Stimulated activated CD4-positive, alpha-beta T cell treated with anti-CD3 and anti-CD28 coated beads, Interleukin-2, amount 100 ng/mL, for 48 hours (primary cell): ENCODE measurements around the gene MACC1.
"Not testable (repeated sequence)": the region's sequence is repeated elsewhere in the genome, so short reads cannot be mapped to it uniquely, and the experiment has no call there.

ENCODE experiments used
- DNase-seq, 2 donors: peaks; one replicate each; pipeline ENCODE4 v3.0.0-alpha.2; 2020

Gene MACC1

GRCh38 chr7:20229646-20230500 is 12.7 kb upstream of the MACC1 start:
- DNase-seq = no peak

GRCh38 chr7:20229081-20229480 is 11.9 kb upstream of the MACC1 start:
- no peak for DNase-seq

- no peak for DNase-seq
Measured at GRCh38 chr7:20228654-20229053, 11.5 kb upstream of the MACC1 start.

GRCh38 chr7:20227291-20227795 is 10.2 kb upstream of the MACC1 start:
- no peak for DNase-seq

GRCh38 chr7:20226860-20227259 is 9.7 kb upstream of the MACC1 start:
- DNase-seq = no peak

GRCh38 chr7:20225384-20225783 is 8.2 kb upstream of the MACC1 start:
- no peak for DNase-seq

GRCh38 chr7:20224025-20224424 is 6.8 kb upstream of the MACC1 start:
- DNase-seq = no peak

- DNase-seq = no peak
Measured at GRCh38 chr7:20223356-20223755, 6.2 kb upstream of the MACC1 start.

GRCh38 chr7:20222219-20222828 is 5.1 kb upstream of the MACC1 start:
- DNase-seq = no peak

GRCh38 chr7:20220921-20221547 is 3.9 kb upstream of the MACC1 start:
- DNase-seq = no peak

- DNase-seq = no peak
Measured at GRCh38 chr7:20220293-20220761, 3.1 kb upstream of the MACC1 start.

- no peak for DNase-seq
Measured at GRCh38 chr7:20219446-20220292, 2.5 kb upstream of the MACC1 start.

GRCh38 chr7:20219062-20219445 is 1.9 kb upstream of the MACC1 start:
- no peak for DNase-seq

- DNase-seq = no peak
Measured at GRCh38 chr7:20218279-20218678, 1.1 kb upstream of the MACC1 start.

- no peak for DNase-seq
Measured at GRCh38 chr7:20216406-20217036, 663 bp downstream of the MACC1 start.

GRCh38 chr7:20214921-20215669 is 2.1 kb downstream of the MACC1 start:
- DNase-seq = no peak

GRCh38 chr7:20214132-20214531 is 3.1 kb downstream of the MACC1 start:
- DNase-seq = no peak

- no peak for DNase-seq
Measured at GRCh38 chr7:20213378-20213777, 3.8 kb downstream of the MACC1 start.

- DNase-seq = no peak
Measured at GRCh38 chr7:20211376-20211775, 5.8 kb downstream of the MACC1 start.

- no peak for DNase-seq
Measured at GRCh38 chr7:20208651-20209307, 8.4 kb downstream of the MACC1 start.

- not testable (repeated sequence) for DNase-seq
Measured at GRCh38 chr7:20207811-20208210, 9.4 kb downstream of the MACC1 start.
